H54 (cell line): ENCODE results near the gene BRSK2.

ENCODE experiments used
- DNase-seq: peaks from one replicate; pipeline ENCODE4 v3.0.0; 2011; ENCODE audit warnings: low spot score, mixed read lengths; ENCODE audit not compliant: insufficient read length
- FAIRE-seq: peaks from 3 replicates; lab custom pipeline; 2011; peaks lifted over from hg19 to GRCh38; lab: Jason Lieb, UNC
- POLR2A ChIP-seq: IDR thresholded peaks from 2 replicates; pipeline ENCODE4 v1.6.1; 2011; ENCODE audit warnings: low read depth, mild to moderate bottlenecking, low read length

BRSK2 gene

DNA sequence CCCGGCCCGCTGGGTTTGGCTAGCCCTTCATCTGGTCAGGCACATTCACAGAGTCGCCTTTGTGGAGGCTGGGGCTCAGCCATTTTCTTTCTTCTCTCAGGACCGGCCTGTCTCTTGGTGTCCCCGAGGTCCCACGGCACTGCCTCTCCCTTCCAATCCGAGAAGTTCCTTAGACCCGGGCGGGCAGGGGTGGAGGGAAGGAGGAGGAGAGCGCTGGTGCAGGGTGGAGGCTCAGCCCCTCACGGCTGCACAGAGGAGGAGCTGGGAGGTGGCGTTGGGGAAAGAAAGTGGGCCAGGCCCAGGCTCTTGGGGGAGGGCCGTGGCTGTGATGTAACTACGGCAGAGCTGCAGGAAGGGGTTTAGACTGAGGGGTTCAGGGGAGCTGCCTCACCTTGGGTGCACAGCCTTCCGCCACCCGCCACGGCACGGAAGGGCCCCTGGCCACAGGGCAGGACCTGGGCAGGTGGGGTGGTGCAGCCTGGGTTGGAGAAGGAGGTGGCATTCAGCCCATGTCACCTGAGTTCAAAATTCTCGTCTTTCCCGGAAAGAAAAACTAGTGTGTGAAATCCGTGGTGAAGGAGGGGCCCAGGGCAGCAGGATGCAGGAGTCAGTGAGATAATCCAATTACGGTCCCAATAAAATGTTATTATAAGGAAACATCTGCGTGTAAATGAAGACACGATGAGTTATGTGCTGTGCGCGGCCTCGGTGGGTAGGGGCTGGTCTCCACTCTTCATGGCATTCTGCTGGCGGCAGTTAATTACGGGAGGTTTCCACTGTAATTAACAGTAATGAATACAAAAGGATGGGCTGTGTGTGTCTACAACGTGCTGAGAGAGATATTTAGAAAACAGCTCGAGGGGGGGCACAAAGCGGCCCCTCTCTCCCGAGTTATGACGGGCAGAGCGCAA lies 1.7 kb downstream of the BRSK2 start:
- no peak for DNase-seq
- no peak for TF ChIP-seq POLR2A
- no peak for FAIRE-seq

- DNase-seq (no peak), FAIRE-seq (no peak)
- TF ChIP-seq POLR2A = no peak
Observed at GRCh38 chr11:1392111-1392510, 2.4 kb downstream of the BRSK2 start.

- DNase-seq (no peak), FAIRE-seq (no peak)
- no peak for TF ChIP-seq POLR2A
Observed at GRCh38 chr11:1392561-1392960, 2.8 kb downstream of the BRSK2 start.

GRCh38 chr11:1393038-1393710 lies 3.4 kb downstream of the BRSK2 start:
- TF ChIP-seq POLR2A = no peak

DNA sequence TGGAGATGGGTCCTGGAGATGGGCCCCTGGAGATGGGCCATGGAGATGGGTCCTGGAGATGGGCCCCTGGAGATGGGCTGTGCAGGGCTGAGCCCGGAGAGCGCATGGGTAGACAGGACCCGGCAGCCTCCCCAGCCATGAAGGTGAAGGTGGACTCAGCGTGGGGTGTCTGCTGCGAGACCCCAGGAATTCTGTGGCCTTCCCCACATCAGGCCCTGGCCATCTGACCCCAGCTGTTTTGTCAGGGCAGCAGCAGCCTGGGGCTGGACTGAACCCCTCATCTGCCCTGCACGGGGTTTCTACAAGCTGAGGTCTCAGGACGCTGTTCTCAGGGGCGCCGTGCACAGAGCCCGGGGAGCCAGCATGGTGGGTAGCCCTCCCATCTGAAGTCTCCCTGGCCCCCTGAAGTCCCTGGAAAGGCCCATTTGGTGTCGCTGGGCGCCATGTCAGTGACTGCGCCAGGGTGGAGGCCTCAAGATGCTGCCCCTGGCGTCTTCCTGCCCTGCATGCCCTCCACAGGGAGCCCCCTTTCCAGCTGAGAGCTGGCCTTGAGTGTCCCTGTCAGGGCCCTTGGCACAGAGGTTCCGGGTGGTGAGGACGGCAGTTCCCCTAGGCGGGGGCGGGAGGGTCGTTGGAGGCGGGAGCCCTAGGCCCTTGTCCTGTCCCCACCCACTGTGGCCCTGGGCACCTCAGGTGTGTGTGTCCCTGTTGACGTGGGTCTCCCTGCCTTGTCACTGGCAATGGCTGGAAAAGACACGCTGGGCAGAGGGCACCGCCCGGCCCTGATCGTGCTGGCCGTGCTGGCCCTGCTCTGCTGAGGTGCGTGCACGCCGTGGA lies 5.4 kb downstream of the BRSK2 start:
- FAIRE-seq = no peak
- no peak for TF ChIP-seq POLR2A
- DNase-seq = no peak

More at GRCh38 chr11:1393038-1393710, 3.4 kb downstream of the BRSK2 start:
- no peak for DNase-seq
- FAIRE-seq = no peak

- DNase-seq (no peak), FAIRE-seq (no peak)
- TF ChIP-seq POLR2A = no peak
Observed at GRCh38 chr11:1395773-1396374, 6.1 kb downstream of the BRSK2 start.

GRCh38 chr11:1396375-1396841 lies 6.7 kb downstream of the BRSK2 start:
- FAIRE-seq = no peak
- DNase-seq = no peak
- no peak for TF ChIP-seq POLR2A

DNA sequence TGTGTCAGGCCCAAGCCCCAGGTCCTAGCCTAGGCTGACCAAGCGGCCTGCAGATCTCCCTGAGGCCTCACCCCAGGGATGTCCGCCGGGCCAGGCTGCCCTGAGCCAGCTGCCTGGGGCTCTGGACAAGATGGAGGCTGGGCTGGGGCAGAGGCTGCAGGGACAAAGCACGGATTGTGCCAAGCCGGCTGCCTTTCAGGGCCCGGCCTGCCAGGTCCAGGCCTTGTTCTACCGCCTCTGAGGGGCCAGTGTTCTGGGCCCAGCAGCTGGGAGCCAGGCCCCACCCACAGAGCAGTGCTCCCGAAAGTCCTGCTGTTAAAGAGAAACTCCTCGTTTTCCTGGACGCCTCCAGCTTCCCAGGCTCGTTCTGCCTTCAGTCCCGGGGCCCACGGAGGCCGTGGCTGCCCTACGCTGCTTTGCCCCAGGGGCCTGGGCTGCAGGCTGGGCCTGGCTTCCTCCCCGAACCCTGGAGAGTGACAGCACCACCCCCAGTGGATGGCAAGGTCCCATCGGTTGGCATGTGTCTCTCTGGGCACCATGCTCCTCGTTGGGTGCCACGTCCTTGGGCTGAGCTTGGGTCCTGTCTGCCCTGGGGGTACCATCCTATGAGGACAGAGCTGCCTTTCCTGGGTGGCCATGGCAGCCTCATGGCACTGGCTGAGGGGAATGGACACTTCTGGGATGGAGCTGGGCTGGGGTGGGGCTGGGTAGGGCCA lies 7.6 kb downstream of the BRSK2 start:
- no peak for FAIRE-seq
- DNase-seq = no peak
- TF ChIP-seq POLR2A = no peak

DNA sequence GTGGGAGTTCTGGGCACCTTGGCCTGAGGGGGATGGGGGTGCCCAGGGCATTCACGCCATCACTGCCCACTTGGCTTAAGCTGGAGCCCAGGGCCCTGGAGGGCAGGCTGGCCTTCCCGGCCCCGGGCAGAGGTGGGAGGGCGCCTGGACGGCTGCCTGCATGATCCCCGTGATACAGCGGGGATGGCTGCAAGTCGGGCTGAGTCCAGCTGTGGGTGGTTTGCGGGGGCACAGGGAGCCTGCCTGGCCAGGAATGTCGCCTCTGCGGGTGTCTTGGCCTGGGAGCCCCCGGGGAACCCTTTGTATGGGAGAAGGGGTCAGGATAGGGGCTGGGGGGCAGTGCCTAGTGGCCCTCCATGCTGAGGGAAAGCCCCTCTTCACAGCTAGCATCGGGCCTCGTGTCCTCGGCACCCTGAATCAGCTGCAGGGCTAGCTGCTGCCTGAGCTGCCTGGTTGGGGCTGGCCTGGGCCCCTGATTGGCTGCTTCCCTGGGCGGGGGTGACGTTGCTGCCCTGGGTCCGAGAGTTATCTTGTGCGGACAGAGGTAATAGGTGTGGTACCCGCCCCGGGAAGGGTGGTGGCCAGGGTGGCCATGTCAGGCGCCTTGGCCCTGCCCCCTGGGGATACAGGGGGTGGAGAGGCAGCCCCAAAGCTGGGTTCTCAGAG lies 8.3 kb downstream of the BRSK2 start:
- no peak for FAIRE-seq
- DNase-seq = no peak
- no peak for TF ChIP-seq POLR2A

- TF ChIP-seq POLR2A = no peak
- no peak for FAIRE-seq
Observed at GRCh38 chr11:1398528-1399235, 8.9 kb downstream of the BRSK2 start.

GRCh38 chr11:1399386-1400316 lies 9.9 kb downstream of the BRSK2 start:
- TF ChIP-seq POLR2A = no peak
- DNase-seq = no peak
- FAIRE-seq = no peak

More at GRCh38 chr11:1398528-1399235, 8.9 kb downstream of the BRSK2 start:
- DNase-seq = no peak
